Left forelimb (tissue), 1 donor: ENCODE results near the gene SMYD2.
"Not testable (repeated sequence)": the region's sequence is repeated elsewhere in the genome, so short reads cannot be mapped to it uniquely, and the experiment has no call there.

Source experiments
- DNase-seq: peaks from one replicate; pipeline ENCODE4 v3.0.0-alpha.2; 2018; ENCODE audit warnings: low spot score

The SMYD2 gene

DNA sequence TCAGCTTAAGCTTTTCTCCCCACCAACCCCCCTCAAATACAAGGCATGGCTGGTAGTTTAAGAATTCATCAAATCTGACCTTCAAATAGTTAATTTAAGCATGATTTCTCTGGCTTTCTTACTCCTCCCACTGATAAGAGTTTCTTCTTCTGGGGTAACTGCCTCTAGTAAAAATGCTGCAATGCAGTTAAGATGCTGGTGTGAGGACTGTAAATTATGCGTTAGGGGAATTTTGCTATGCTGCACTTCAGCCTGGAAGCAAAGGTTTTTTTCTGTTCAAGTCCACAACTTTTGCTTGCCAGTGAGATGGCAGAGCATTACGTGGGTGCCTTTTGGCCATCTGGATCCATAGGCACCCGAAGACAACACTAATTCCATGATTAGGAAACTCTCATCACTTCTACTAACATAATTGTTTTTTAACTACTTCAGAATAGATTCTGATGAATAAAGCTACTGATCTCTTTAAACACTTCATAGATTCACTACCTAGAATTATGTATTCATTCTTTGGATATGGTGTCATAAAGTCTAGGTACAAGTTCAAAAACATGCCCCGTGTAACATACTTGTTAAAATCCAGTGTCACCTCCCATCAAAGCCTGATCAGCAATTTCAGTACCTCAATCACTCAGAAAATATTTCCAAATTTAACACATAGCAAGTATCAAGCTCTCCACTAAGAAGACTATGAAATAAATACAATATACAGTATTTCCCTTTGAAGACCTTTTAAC lies 8.8 kb upstream of the SMYD2 start:
- no peak for DNase-seq

GRCh38 chr1:214272964-214273533 lies 7.9 kb upstream of the SMYD2 start:
- no peak for DNase-seq

- not testable (repeated sequence) for DNase-seq
These were observed 5.3 kb upstream of the SMYD2 start for GRCh38 chr1:214275700-214276099.

DNA sequence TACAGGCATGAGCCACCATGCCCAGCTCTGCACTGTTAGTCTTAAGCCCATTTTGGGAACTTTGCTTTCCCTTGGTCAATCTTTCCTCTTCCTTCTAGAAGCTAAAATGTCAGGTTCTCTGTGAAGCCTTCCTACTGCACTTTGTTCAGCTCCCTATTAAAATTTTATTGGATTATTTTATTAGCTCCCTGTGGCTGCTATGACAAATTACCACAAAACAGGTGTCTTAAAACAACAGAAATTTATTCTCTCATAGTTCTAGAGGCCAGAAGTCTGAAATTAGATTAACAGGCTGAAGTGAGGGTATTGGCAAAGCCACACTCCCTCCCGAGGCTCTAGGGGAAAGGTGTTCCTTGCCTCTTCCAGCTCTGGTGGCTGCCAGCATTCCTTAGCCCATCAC lies 4.2 kb upstream of the SMYD2 start:
- DNase-seq = no peak

GRCh38 chr1:214277704-214278635 lies 3.0 kb upstream of the SMYD2 start:
- no peak for DNase-seq

DNA sequence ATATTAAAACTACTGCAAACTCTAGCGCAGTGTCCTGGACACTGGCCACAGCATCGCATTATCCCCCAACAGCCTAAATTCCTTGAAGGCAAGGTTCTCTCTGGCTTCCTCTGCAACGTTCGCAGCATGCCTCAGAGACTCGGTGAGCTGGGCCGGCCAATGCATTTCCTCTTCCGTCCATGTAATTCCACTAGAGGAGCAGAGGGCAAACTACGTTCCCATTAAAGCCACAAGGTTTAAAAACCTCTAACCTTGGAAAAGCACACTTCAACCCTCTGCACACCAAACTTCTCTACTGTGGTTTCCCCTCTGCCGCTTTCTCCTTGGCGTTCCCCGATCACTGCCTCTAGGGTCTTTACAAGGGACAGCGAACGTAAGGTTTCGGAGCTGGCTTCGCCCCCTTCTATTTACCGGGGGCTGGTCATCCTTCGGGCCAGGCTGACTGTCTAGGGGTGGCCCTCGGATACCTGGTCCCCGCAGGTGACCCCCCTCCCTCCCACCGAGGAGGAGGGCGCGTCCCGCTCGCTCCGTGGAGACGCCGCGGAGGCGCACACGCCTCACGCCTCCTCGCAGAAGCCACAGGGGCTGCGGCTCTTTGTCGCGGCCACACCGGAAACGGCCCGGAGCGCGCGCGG lies 456 bp upstream of the SMYD2 start:
- DNase-seq = peak; percentile 71

- no peak for DNase-seq
These were observed 1.0 kb downstream of the SMYD2 start for GRCh38 chr1:214281720-214282629.

GRCh38 chr1:214282630-214283242 lies 1.8 kb downstream of the SMYD2 start:
- DNase-seq = no peak

DNA sequence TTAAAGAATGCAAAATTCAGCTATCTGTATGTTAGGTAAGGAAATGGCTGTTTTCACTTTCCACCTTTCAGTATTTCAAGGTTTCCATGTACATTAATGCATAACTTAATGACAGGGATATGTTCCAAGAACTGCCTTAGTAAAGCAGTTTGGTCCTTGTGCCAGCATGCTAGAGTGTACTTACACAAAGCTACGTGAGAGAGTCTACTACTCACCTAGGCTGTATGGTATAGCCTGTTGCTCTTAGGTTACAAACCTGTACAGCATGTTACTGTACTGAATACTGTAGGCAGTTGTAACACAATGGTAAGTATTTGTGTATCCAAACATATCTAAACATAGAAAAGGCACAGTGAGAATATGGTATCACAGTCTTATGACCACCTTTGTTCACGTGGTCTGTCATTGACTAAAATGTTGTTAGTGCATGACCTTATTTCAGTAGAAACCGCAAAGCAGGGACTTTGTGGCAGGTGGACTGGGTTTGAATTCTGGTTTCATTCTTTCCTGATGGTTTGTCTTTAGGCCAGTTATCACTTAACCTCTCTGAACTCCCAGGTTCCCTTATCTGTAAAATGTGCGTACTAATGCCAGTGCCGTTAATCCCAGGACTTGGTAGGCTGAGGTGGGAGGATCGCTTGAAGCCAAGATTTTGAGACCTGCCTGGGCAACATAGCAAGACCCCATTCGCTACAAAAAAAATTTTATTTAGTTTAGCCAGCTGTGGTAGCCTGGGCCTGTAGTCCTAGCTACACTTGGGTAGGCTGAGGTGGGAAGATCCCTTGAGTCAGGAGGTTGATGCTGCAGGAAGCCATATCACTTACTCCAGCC lies 4.9 kb downstream of the SMYD2 start:
- no peak for DNase-seq

DNA sequence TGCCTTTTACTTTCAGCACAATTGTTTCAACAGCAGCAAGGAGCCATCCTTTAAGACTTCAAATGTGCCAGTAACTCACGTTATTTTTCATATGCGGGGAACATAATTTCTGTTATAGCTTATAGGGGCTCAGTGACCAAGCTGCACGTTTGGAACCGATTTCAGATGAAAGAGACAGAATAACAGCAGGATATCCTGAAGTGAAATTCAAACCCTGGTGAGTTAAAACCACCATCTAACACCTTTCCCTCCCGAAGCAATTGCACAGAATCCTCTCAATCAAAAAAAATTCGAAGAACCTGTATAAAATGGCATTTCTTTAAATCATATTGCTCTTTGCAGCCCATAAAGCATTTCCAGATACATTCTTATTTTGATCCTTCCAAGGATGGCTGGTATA lies 6.9 kb downstream of the SMYD2 start:
- no peak for DNase-seq

- DNase-seq = no peak
These were observed 8.8 kb downstream of the SMYD2 start for GRCh38 chr1:214289574-214290272.

GRCh38 chr1:214290424-214291037 lies 9.6 kb downstream of the SMYD2 start:
- DNase-seq = no peak

- no peak for DNase-seq
These were observed 11.4 kb downstream of the SMYD2 start for GRCh38 chr1:214292322-214292721.

GRCh38 chr1:214295934-214296333 lies 15.0 kb downstream of the SMYD2 start:
- no peak for DNase-seq

GRCh38 chr1:214296860-214297745 lies 16.1 kb downstream of the SMYD2 start:
- no peak for DNase-seq

- no peak for DNase-seq
These were observed 19.3 kb downstream of the SMYD2 start for GRCh38 chr1:214300149-214300780.

- DNase-seq = no peak
These were observed 20.6 kb downstream of the SMYD2 start for GRCh38 chr1:214301526-214301925.
